ENCODE measurements around the gene SUN5. TPM values are rescaled to one million over a fixed set of nuclear protein-coding genes. Genes with fewer than 3 reads are reported as not detected.

Gene SUN5
- total RNA-seq, 2 donors from 2014 or later, result not detected

DNA sequence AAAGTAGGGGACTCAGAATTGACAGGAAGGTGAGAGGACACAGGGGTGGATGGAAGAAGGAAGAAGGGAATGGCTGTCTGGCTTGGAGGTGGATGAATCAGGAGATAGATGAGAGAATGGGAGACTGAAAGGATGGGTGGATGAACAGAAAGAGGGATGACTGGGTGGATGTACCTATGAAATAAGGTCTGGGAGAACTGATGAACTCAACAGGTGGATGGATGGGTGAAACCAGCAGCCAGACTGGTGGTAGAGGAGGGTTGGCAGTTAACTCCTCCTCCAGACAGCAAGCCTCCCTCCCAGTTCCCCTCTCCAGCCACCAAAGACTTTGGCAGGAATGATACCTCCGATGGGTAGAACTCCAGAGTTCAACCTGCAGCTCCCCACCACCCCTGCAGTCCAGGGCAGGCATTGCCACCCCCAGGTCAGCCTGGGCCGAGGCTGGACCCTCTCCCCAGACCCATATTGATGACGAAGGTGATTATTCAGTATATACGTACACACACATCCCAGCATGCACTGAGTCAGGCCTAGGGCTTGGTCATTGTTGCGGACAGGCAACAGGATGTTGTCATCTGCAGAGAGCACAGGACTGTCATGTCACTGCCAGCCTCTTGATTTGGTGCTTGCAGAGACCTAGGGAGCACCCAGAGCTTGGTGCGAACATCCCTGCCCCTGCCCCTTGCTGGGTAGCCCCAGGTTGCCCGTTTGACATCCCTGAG, 2.0 kb downstream of the SUN5 start:
- Mint-ChIP-seq H3K27me3 (peaks cover 0 to 2% of the 10 kb centered on the region in 2 donors), H3K36me3 (no peaks in the 10 kb centered on the region), H3K4me1 (ENCODE audit: low read depth in 2 of 2) (no peaks in the 10 kb centered on the region), H3K4me3 (no peak overlapping the region), H3K9me3 (peaks cover 3% of the 10 kb centered on the region), H3K27ac (no peak overlapping the region)
- ATAC-seq (no peak), DNase-seq (ENCODE audit: low spot score) (no peak)

DNA sequence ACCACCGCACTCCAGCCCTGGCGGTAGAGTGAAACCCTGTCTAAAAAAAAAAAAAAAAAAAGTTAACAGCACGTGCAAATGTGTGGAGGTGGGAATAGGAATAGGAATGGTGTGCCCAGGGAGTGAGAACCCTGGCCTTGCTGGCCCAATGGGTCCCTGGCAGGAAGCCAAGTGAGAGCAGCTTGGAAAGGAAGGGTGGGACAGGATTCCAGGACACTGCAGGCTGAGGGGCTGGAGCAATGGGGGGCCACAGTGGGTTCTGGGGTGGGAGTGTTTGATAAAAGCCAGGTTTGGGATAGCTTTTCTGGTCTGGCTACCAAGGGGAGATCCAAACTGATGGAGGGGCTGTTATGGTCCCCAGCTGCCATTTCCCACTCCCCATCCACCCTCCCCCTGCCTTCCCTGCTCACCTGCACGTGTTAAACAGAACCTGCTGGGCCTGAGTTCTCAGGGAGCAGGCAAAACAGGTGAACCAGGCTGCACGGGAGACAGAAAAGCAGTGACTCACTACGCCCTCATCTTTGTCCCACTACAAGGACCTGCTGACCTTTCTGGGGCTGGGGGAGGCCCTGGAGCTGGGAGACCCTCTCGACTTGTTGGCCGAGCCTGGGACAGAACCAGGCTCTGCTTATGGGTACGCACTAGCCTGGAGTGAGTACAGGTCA, 3.3 kb downstream of the SUN5 start:
- Mint-ChIP-seq H3K9me3 (peaks cover 3% of the 10 kb centered on the region), H3K27ac (no peak overlapping the region), H3K4me3 (no peak overlapping the region), H3K4me1 (ENCODE audit: low read depth in 2 of 2) (no peaks in the 10 kb centered on the region), H3K27me3 (peaks cover 2 to 7% of the 10 kb centered on the region in 2 donors), H3K36me3 (no peaks in the 10 kb centered on the region)
- ATAC-seq (no peak), DNase-seq (ENCODE audit: low spot score) (no peak)

DNA sequence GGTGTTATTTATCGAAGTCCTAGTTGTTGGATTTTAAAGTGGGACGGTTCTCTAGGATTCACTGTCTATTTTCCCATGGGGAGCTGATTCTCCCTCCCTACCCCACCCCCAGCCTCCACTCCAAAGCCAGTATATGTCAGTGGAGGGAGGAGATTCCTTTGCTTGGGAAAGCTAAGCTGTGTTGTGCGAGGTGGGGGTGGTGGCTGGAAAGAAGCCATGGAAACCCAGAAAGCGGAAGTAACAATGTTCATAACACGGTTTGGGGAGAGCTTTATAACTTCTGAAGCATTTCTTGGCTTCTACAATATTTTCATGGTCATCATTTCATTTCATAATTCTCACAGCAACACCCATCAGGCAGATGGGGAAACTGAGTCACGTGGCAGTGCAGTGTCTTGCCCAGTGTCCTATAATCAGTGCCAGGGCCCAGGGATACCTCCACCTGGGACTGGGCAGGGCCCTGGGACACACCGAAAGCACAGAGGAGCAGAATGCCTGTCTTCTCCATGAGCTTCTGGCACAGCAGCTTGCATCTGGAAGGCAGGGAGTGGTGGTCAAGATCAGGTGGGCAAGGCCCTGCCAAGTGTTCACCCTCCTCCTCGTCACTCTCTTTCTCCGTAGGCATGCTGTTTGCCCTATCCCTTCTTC, 4.5 kb downstream of the SUN5 start:
- H3K4me1 Mint-ChIP-seq (ENCODE audit: low read depth in 2 of 2), result no peaks in the 10 kb centered on the region
- no peaks in the 10 kb centered on the region for H3K9me3 Mint-ChIP-seq
- H3K36me3 Mint-ChIP-seq, result no peaks in the 10 kb centered on the region
- ATAC-seq, result no peak
- no peak for DNase-seq (ENCODE audit: low spot score)
- no peak overlapping the region for H3K27ac Mint-ChIP-seq
- H3K4me3 Mint-ChIP-seq, result no peak overlapping the region
- peaks cover 2 to 7% of the 10 kb centered on the region in 2 donors for H3K27me3 Mint-ChIP-seq

DNA sequence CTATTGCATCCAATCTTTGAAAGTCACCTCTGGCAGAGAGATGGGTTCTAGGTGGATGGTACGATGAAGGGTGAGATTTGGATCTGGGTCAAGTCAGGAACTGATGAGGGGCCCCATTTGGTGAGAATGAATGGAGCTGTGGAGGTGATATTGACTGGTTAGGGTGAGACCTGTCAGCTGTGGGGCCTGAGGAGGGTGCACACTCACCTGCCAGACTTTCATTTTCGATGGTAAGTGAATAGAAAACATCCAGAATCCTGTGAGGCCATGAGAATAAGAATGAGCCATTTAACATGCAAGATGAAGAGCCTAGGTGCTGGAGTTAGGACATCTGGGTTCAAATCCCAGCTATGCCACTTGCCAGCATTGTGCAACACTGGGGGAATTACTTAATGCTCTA, 6.8 kb downstream of the SUN5 start:
- no peaks in the 10 kb centered on the region for H3K36me3 Mint-ChIP-seq
- H3K9me3 Mint-ChIP-seq, result no peaks in the 10 kb centered on the region
- no peaks in the 10 kb centered on the region for H3K4me1 Mint-ChIP-seq (ENCODE audit: low read depth in 2 of 2)
- ATAC-seq, result no peak
- peaks cover 2 to 7% of the 10 kb centered on the region in 2 donors for H3K27me3 Mint-ChIP-seq
- no peak overlapping the region for H3K4me3 Mint-ChIP-seq
- H3K27ac Mint-ChIP-seq, result no peak overlapping the region
- DNase-seq (ENCODE audit: low spot score), result no peak

DNA sequence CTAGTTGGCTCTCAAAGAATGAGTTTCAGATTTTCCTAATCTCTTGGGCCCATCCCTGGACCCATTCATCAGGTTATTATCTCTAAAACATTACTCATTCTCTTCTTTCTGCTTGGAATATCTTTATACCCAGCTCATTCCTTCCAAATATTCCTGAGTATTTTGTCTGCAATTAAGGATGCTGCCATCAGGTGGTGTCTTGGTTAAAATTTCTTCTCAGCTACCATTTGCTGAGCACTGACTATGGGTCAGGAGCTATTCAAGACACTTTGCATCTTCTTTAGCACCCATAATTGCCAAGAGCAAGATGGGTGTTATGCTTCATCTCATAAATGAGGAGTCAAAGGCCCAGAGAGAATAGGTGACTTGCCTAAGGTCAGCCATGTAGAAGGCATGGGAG, 8.4 kb downstream of the SUN5 start:
- Mint-ChIP-seq H3K4me1 (ENCODE audit: low read depth in 2 of 2) (peaks cover 4% of the 10 kb centered on the region in 2 donors), H3K27ac (no peak overlapping the region), H3K36me3 (no peaks in the 10 kb centered on the region), H3K9me3 (no peaks in the 10 kb centered on the region), H3K4me3 (no peak overlapping the region), H3K27me3 (peaks cover 5 to 7% of the 10 kb centered on the region in 2 donors)
- DNase-seq (ENCODE audit: low spot score) (no peak), ATAC-seq (no peak)

DNA sequence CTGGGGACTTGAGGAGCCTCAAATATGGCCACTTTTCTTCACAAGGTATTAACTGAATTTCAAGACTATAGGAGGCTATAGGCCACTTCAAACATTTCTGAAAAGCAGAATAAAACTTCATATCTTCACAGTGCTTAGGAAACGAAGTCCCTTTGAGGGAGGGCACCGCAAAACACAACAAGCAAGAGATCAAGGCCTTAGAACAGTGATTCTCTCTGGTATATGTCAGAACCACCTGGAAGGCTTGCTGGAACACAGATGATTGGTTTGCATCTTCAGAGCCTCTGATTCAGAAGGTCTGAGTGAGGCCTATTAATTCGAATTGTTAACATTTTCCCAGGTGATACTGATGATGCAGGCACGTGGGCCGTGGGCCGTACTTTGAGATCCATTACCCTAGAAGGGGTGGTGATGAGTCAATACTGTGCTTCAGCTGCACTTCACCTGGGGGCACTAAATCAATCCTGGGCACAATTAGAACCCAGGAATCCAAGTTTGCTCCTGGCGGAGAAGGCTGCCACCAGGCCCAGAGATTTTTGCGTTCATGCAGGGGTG, 10.7 kb downstream of the SUN5 start:
- Mint-ChIP-seq H3K27ac (no peak overlapping the region), H3K27me3 (peaks cover 3 to 7% of the 10 kb centered on the region in 2 donors), H3K4me1 (ENCODE audit: low read depth in 2 of 2) (peaks cover 4 to 6% of the 10 kb centered on the region in 2 donors), H3K9me3 (no peaks in the 10 kb centered on the region), H3K36me3 (no peaks in the 10 kb centered on the region), H3K4me3 (no peak overlapping the region)
- ATAC-seq (no peak), DNase-seq (ENCODE audit: low spot score) (no peak)

DNA sequence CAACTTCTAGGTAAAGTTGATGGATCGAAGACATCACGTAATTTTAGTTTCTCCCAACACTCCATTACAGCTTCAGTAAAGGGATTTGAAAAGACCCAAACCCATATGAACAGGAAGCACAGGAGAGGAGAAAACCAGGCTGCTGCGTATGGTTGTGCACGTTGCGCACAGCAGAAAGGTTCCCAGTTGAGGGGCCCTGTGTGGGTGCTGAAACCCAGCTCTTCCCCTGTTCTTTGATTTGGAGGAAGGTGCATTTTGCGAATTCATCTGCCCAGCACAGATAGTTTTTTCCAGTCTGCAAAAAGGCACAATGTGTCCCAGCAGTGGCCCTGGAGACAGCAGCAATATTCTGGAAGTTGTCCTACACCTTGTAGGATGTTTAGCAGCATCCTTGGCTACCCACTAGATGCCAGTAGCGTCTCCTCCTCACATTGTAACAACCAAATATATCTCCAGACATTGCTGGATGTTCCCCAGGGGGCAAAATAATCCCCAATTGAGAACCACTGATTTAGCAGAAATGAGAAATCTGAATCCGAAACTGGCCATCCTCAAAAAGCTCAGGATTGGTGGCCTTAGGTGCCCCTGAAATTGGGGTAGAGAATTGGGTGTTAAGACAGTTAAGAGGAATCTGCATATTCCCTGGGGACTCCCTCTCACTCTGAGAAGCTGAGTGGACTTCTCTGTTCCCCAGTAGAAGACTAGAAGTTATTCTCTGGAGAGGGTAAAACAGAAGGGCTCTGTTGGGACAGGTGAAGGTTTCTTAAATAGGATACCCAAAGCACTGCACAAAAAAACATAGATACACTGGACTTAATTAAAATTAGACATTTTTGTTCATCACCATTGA, 12.2 kb downstream of the SUN5 start:
- peaks cover 4 to 6% of the 10 kb centered on the region in 2 donors for H3K4me1 Mint-ChIP-seq (ENCODE audit: low read depth in 2 of 2)
- H3K36me3 Mint-ChIP-seq, result no peaks in the 10 kb centered on the region
- no peak overlapping the region for H3K4me3 Mint-ChIP-seq
- H3K27me3 Mint-ChIP-seq, result peaks cover 3 to 7% of the 10 kb centered on the region in 2 donors
- no peak for DNase-seq (ENCODE audit: low spot score)
- no peaks in the 10 kb centered on the region for H3K9me3 Mint-ChIP-seq
- ATAC-seq, result no peak
- H3K27ac Mint-ChIP-seq, result no peak overlapping the region

DNA sequence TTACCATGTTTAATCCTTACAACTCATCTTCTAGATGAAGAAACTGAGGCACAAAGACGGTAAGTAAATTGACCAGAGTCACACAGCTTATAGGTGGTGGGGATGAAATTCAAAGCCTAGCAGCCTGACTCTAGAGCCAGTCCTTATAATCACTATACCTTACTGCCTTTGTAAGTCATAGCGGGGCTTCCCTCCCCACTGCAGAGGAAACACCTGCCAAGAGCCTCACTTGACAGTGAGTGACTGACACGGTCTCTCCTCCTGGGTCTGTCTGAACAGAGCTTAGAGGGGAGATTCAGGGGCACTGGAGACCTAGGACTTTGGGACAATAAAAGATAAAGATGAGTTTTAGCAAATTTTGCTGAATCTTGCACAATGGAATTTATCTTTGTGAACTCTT, 12.8 kb downstream of the SUN5 start:
- H3K27me3 Mint-ChIP-seq, result peaks cover under 1 to 3% of the 10 kb centered on the region in 2 donors
- H3K27ac Mint-ChIP-seq, result no peak overlapping the region
- no peak overlapping the region for H3K4me3 Mint-ChIP-seq
- peaks cover 4 to 6% of the 10 kb centered on the region in 2 donors for H3K4me1 Mint-ChIP-seq (ENCODE audit: low read depth in 2 of 2)
- no peak for DNase-seq (ENCODE audit: low spot score)
- no peak for ATAC-seq
- no peaks in the 10 kb centered on the region for H3K9me3 Mint-ChIP-seq
- no peaks in the 10 kb centered on the region for H3K36me3 Mint-ChIP-seq

DNA sequence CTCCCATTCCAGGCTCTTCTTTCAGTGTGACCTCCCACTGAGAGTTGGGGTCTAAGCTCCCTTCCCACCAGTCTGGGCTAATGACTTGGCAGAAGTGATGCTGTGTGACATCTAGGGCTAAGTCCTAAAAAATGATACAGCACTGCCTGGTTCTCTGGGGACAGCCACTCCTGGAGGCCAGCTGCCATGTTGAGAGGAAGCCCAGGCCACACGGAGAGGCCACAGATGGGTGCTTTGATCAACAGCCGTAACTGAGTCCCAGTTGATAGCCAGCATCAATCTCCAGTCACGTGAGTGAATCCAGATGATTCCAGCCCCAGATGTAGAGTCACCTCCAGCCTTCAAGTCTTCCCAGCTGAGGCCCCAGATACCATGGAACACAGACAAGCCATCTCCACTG, 13.8 kb downstream of the SUN5 start:
- no peaks in the 10 kb centered on the region for H3K36me3 Mint-ChIP-seq
- DNase-seq (ENCODE audit: low spot score), result no peak
- H3K27me3 Mint-ChIP-seq, result peaks cover 0 to 3% of the 10 kb centered on the region in 2 donors
- no peak overlapping the region for H3K4me3 Mint-ChIP-seq
- H3K27ac Mint-ChIP-seq, result no peak overlapping the region
- ATAC-seq, result no peak
- peaks cover 4 to 6% of the 10 kb centered on the region in 2 donors for H3K4me1 Mint-ChIP-seq (ENCODE audit: low read depth in 2 of 2)
- no peaks in the 10 kb centered on the region for H3K9me3 Mint-ChIP-seq

DNA sequence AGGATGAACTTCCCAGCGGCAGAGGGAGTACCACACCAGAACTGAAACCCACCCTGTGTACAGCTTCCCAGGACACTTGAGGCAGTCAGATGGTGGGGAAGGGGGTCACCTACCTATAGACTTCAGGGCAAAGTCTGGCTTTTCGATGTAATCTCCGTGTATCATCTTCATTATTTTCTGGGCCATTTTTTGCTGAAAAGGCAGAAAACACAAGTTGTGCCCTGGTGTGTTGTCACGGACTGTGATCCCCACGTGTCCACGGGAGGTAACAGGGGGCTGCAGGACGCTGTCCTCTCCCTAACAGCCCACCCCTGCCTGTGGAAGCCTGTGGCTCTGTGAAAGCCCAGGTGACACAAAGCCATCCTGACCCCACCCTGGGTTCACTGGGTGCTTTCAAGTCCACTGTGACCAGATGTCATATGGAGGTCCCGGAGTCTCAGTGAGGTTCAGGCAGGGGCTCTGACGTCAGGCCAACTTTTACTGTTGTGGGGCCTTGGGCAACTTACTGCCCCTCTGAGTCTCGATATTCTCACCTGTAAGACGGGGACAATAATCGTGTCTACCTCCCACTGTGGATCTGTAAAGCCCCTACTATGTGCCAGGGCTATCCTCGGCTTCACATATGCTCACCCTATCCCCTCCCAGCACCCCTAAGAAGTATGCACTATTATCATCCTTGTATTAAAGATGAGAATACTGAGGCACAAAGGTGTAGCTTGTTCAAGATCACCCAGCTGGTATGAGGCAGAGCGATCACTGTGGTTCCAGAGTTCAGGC, 14.5 kb downstream of the SUN5 start:
- H3K4me1 Mint-ChIP-seq (ENCODE audit: low read depth in 2 of 2), result peaks cover 4 to 6% of the 10 kb centered on the region in 2 donors
- no peaks in the 10 kb centered on the region for H3K9me3 Mint-ChIP-seq
- H3K4me3 Mint-ChIP-seq, result no peak overlapping the region
- DNase-seq (ENCODE audit: low spot score) (no peak), ATAC-seq (no peak)
- peaks cover 0 to 3% of the 10 kb centered on the region in 2 donors for H3K27me3 Mint-ChIP-seq
- no peak overlapping the region for H3K27ac Mint-ChIP-seq
- no peaks in the 10 kb centered on the region for H3K36me3 Mint-ChIP-seq

DNA sequence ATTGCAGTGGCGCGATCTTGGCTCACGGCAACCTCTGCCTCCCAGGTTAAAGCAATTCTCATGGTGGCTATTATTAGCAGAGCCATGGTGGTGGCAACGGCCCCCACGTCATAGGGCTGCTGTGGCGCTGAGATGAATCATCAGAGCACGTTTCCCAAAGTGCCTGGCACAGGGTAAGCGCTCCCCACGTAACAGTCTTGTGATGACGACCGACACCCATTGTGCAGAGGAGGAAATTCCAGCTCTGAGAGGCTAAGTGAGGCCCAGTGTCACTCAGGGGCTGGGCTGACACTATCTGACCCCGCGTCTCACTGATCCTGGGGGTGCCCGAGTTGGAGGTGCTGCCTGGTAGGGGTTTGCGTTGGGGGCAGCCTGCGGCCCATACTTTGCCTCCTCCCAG, 16.2 kb downstream of the SUN5 start:
- Mint-ChIP-seq H3K27me3 (peaks cover 0 to 3% of the 10 kb centered on the region in 2 donors), H3K36me3 (no peaks in the 10 kb centered on the region), H3K4me3 (no peak overlapping the region), H3K27ac (no peak overlapping the region), H3K9me3 (no peaks in the 10 kb centered on the region), H3K4me1 (ENCODE audit: low read depth in 2 of 2) (peaks cover 4 to 6% of the 10 kb centered on the region in 2 donors)
- no peak for ATAC-seq
- no peak for DNase-seq (ENCODE audit: low spot score)

DNA sequence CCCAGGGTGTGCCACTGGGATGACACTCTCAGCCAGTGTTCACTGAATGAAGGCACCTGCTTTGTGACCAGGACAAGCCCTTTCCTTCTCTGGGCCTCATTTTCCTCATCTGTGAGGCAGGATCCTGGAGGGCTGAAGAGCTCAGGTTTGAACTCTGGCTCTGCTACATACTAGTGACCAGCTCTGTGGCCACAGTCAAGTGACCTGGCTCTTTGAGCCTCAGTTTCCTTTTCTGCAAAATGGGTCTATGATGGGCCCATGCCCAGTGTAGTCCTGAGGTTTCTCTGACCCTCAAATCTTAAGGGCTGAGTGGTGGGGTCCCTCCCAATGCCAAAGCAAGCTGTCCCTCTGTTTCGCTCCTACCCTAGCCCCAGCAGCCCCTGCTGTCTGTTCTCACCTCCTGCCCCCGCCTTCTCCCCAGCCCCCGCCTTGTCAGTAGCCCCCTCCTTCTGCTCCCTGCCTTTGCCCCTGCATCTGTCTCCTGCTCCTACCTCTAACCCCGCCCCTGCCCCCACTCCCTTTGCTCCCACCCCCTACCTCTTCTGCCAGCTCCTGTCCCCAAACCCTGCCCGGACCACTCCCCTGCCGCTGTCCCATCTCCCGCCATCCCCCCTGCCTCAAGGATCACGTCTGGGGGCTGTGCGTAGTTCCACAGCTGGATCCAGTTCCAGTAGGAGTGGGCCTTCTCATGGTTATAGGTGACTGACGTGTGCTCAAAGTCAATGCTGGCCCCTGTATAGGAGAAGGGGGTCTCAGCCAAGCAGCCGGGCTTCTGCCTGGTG, 17.0 kb downstream of the SUN5 start:
- Mint-ChIP-seq H3K9me3 (no peaks in the 10 kb centered on the region), H3K36me3 (no peaks in the 10 kb centered on the region), H3K27me3 (peaks cover 0 to 3% of the 10 kb centered on the region in 2 donors), H3K4me1 (ENCODE audit: low read depth in 2 of 2) (peaks cover 4 to 6% of the 10 kb centered on the region in 2 donors), H3K4me3 (no peak overlapping the region), H3K27ac (no peak overlapping the region)
- no peak for ATAC-seq
- no peak for DNase-seq (ENCODE audit: low spot score)
